HEK293T (cell line): ENCODE data around the gene CYP2W1.

Source experiments
- ARNT ChIP-seq: fragments of 450-650 bp; IDR thresholded peaks from 2 replicates; pipeline ENCODE4 v1.6.1; 2017; ENCODE audit warnings: mild to moderate bottlenecking
- BHLHE40 ChIP-seq: fragments of 450-650 bp; IDR thresholded peaks from 2 replicates; pipeline ENCODE4 v1.6.1; 2016; ENCODE audit warnings: mild to moderate bottlenecking, moderate library complexity, borderline replicate concordance
- CTBP1 ChIP-seq: fragments of 450-650 bp; IDR thresholded peaks from 2 replicates; pipeline ENCODE4 v1.6.1; 2016; ENCODE audit warnings: borderline replicate concordance
- ELF4 ChIP-seq: fragments of 450-650 bp; IDR thresholded peaks from 2 replicates; pipeline ENCODE4 v1.6.1; 2017; ENCODE audit warnings: antibody characterized with exemption
- FOXA1 ChIP-seq: fragments of 450-650 bp; IDR thresholded peaks from 2 replicates; pipeline ENCODE4 v1.6.1; 2016; ENCODE audit warnings: mild to moderate bottlenecking
- FOXK2 ChIP-seq: fragments of 450-650 bp; IDR thresholded peaks from 2 replicates; pipeline ENCODE4 v1.6.1; 2016; ENCODE audit warnings: mild to moderate bottlenecking
- FOXM1 ChIP-seq: fragments of 450-650 bp; IDR thresholded peaks from 2 replicates; pipeline ENCODE4 v1.6.1; 2017; ENCODE audit warnings: mild to moderate bottlenecking, borderline replicate concordance
- HDGF ChIP-seq: fragments of 450-650 bp; IDR thresholded peaks from 2 replicates; pipeline ENCODE4 v1.6.1; 2017; ENCODE audit warnings: antibody characterized with exemption, borderline replicate concordance
- L3MBTL2 ChIP-seq: fragments of 450-650 bp; conservative IDR thresholded peaks from 2 replicates; pipeline ENCODE4 v1.6.1; 2016; ENCODE audit warnings: mild to moderate bottlenecking
- LEF1 ChIP-seq: fragments of 450-650 bp; IDR thresholded peaks from 2 replicates; pipeline ENCODE4 v1.6.1; 2017; ENCODE audit warnings: mild to moderate bottlenecking, borderline replicate concordance
- SP1 ChIP-seq: fragments of 450-650 bp; IDR thresholded peaks from 2 replicates; pipeline ENCODE4 v1.6.1; 2017
- SUZ12 ChIP-seq: fragments of 450-650 bp; IDR thresholded peaks from 2 replicates; pipeline ENCODE4 v1.6.1; 2016; ENCODE audit warnings: mild to moderate bottlenecking
- TARDBP ChIP-seq: fragments of 450-650 bp; IDR thresholded peaks from 2 replicates; pipeline ENCODE4 v1.6.1; 2016
- ZNF384 ChIP-seq: fragments of 450-650 bp; IDR thresholded peaks from 2 replicates; pipeline ENCODE4 v1.6.1; 2016

DNA sequence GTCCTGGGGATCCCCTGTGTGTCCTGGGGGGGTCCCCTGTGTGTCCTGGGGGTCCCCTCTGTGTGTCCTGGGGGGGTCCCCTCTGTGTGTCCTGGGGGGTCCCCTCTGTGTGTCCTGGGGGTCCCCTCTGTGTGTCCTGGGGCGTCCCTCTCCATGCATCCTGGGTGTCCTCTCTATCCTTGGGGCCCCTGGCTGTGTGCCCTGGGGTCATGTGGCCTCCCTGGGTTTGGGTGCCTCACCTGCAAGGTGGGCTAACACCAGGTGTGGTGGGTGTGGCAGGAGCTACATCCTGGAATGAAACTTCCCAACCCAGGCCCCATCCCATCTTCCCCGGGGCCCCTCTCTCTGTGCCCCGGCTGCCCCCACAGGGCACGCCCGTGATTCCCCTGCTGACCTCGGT lies 4.9 kb downstream of the CYP2W1 start:
- TF ChIP-seq SP1: no peak
- TF ChIP-seq ARNT: no peak
- TF ChIP-seq CTBP1: no peak
- no peak for TF ChIP-seq ZNF384
- TF ChIP-seq LEF1: no peak
- no peak for TF ChIP-seq BHLHE40
- TF ChIP-seq FOXA1: no peak
- TF ChIP-seq HDGF: no peak
- TF ChIP-seq FOXK2: no peak
- no peak for TF ChIP-seq SUZ12
- no peak for TF ChIP-seq L3MBTL2
- TF ChIP-seq ELF4: no peak
- no peak for TF ChIP-seq TARDBP
- no peak for TF ChIP-seq FOXM1
